PFSK-1 (cell line): ENCODE results near the gene FBXO8.

Experiments
- FOXP2 ChIP-seq: optimal IDR thresholded peaks from 2 replicates; pipeline ENCODE3; 2011; ENCODE audit warnings: borderline replicate concordance, control low read depth, inconsistent platforms; ENCODE audit not compliant: insufficient read depth; ENCODE audit errors: extremely low read length, extremely low read depth
- POLR2AphosphoS5 ChIP-seq: IDR thresholded peaks from 2 replicates; pipeline ENCODE4 v1.6.1; 2012; ENCODE audit warnings: low read depth, mild to moderate bottlenecking, control low read depth, low read length, moderate library complexity
- SIN3A ChIP-seq: IDR thresholded peaks from 2 replicates; pipeline ENCODE4 v1.6.1; 2012; ENCODE audit warnings: mild to moderate bottlenecking, low read length, moderate library complexity, borderline replicate concordance; ENCODE audit not compliant: insufficient read depth
- TAF1 ChIP-seq: IDR thresholded peaks from 2 replicates; pipeline ENCODE4 v1.6.1; 2012; ENCODE audit warnings: low read length, control low read depth, borderline replicate concordance; ENCODE audit not compliant: insufficient read depth
- TF ChIP-seq, protein P1 (sequence below), 2 experiments: IDR thresholded peaks; 2 replicates each; pipeline versions ENCODE4 v1.6.1 to v1.8.0; 2011 to 2012; ENCODE audit warnings: low read depth in 2 of 2, low read length in 2 of 2, control low read depth in 1 of 2, inconsistent platforms in 1 of 2, mild to moderate bottlenecking in 1 of 2, moderate library complexity in 1 of 2; ENCODE audit not compliant: insufficient read depth in 1 of 2

The FBXO8 gene

DNA sequence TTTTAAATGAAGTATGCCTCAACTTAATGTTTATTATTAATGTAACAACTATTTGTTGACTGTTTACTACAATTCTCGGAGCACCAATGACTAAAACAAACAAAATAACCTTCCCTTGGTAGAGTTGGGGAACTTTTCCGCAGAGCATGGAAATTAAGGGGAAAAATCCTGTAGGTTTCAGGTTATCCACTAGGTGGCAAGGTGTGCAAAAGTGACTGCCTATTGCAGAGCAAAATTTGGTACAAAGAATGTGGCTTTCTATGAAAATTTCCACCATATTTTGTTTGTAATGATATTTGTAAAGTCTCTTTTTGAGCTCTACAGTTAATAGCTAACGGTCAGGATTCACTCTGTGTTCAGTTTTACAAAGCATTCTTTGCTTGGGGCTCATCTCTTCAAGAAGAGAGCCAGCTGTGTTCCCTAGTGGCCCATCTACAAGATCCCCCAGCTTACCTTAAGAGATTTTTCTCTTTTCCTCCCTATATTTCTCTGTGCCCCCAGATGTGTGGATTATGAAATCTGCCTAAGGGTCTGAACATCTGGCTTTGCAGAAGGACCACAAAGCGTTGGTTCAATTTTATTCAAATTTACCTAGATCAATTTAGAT is 61.1 kb downstream of the FBXO8 start:
- TF ChIP-seq FOXP2: no peak
- TF ChIP-seq TAF1: no peak
- no peak for TF ChIP-seq POLR2AphosphoS5
- TF ChIP-seq SIN3A: no peak
- TF ChIP-seq, protein P1, sequence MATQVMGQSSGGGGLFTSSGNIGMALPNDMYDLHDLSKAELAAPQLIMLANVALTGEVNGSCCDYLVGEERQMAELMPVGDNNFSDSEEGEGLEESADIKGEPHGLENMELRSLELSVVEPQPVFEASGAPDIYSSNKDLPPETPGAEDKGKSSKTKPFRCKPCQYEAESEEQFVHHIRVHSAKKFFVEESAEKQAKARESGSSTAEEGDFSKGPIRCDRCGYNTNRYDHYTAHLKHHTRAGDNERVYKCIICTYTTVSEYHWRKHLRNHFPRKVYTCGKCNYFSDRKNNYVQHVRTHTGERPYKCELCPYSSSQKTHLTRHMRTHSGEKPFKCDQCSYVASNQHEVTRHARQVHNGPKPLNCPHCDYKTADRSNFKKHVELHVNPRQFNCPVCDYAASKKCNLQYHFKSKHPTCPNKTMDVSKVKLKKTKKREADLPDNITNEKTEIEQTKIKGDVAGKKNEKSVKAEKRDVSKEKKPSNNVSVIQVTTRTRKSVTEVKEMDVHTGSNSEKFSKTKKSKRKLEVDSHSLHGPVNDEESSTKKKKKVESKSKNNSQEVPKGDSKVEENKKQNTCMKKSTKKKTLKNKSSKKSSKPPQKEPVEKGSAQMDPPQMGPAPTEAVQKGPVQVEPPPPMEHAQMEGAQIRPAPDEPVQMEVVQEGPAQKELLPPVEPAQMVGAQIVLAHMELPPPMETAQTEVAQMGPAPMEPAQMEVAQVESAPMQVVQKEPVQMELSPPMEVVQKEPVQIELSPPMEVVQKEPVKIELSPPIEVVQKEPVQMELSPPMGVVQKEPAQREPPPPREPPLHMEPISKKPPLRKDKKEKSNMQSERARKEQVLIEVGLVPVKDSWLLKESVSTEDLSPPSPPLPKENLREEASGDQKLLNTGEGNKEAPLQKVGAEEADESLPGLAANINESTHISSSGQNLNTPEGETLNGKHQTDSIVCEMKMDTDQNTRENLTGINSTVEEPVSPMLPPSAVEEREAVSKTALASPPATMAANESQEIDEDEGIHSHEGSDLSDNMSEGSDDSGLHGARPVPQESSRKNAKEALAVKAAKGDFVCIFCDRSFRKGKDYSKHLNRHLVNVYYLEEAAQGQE (IDR thresholded peaks at IDR 0.05; ENCODE audit: insufficient read depth in 1 of 2, low read depth in 2 of 2, low read length in 2 of 2): no peak

DNA sequence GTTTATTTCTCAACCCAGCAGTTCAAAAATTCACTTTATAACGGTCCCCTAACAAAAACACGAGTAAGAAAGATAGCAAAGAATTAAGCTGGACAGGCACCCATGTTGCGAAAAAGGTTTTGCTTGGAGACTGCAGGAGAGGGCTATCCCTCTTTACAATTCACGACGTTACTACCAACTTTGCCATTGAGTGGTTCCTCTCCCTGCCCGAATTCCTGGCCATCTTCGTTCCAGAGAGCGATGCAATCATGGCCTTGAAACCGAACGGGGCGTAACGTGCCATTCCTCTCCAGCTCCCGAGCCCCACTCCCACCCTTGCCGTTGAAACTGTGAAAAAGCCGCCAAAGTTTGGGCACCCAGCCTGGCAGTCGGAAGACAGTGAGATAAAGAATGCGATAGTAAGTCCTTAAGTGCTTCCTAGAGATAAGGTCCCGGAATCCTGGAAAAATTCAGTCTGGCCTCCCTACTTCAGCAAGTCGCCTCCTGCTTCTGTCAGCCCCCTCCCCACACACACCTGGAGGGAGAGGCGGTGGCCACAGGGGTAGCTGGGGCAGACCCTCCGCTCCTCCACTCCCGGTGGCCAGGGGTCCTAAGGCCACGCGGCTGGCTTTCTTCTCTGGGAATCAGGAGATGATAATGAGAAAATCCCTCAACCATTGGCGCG is 65.2 kb downstream of the FBXO8 start:
- TF ChIP-seq FOXP2: no peak
- TF ChIP-seq POLR2AphosphoS5: no peak
- TF ChIP-seq TAF1: no peak
- TF ChIP-seq, protein P1 (IDR thresholded peaks at IDR 0.05; ENCODE audit: insufficient read depth in 1 of 2, low read depth in 2 of 2, low read length in 2 of 2): no peak
- no peak for TF ChIP-seq SIN3A

DNA sequence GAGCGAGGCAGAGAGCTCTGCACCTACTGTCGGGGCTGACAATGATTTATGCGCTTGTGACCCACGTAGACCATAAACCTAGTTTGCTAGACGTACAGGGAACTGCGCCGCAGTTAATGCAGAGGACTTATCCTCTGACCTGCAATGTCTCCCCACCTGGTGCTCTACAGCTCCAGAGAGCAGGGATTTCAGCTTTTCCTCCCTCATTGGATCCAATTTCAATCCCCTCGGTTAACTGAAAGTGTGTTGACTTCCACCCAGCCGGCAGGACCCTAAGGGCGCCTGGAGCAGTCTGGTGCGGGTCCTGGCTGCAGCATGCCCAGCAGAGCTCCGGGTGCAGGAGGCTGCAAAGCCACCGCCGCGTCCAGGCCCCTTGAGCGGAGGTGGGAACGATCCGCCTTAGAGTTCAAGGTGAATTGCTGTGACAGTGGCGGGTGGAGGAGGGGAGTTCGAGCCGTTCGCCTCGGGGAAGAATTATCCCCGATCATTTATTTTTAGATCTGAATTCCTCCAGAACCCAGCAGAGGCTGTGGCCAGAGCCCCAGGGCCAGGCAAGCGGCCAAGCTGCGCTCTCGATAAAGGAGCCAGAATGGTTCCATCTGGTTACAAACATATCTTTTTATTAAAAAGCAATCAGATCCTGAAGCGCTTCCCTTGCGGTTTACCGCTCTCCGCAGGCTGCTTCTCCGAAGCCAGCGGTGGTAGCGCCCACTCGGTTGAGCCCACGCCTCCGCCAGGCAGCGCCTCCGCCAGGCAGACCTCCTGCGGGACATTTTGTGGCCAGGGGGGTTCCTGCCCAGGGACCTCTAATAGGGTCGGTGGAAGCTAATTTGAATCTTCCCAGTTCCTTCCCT is 66.0 kb downstream of the FBXO8 start:
- TF ChIP-seq FOXP2 (no peak), POLR2AphosphoS5 (no peak), TAF1 (no peak), SIN3A (no peak)
- TF ChIP-seq, protein P1 (IDR thresholded peaks at IDR 0.05; ENCODE audit: insufficient read depth in 1 of 2, low read depth in 2 of 2, low read length in 2 of 2): no peak

- TF ChIP-seq SIN3A: no peak
- TF ChIP-seq FOXP2: no peak
- no peak for TF ChIP-seq POLR2AphosphoS5
- TF ChIP-seq, protein P1 (IDR thresholded peaks at IDR 0.05; ENCODE audit: insufficient read depth in 1 of 2, low read depth in 2 of 2, low read length in 2 of 2): no peak
- TF ChIP-seq TAF1: no peak
Measured at GRCh38 chr4:174216799-174217272, 66.6 kb downstream of the FBXO8 start.
